NT2/D1 (cell line): ENCODE results near the gene EIF1B.

Source experiments
- YY1 ChIP-seq: IDR thresholded peaks from 2 replicates; pipeline ENCODE4 v1.6.1; 2011; ENCODE audit not compliant: insufficient read length, insufficient read depth
- ZNF274 ChIP-seq: IDR thresholded peaks from 2 replicates; pipeline ENCODE4 v1.6.1; 2011; ENCODE audit warnings: mild to moderate bottlenecking, low read depth, low read length

GRCh38 chr3:40324621-40325020 lies 15.1 kb downstream of the EIF1B start:
- TF ChIP-seq ZNF274, result no peak
- no peak for TF ChIP-seq YY1
